DOHH2 (cell line): ENCODE results near the gene GALNT13.

Source experiments
- EZH2phosphoT487 ChIP-seq: fragments of 200-600 bp; sonication (generic); IDR thresholded peaks from 2 replicates; pipeline ENCODE4 v1.6.1; 2017; ENCODE audit warnings: borderline replicate concordance, mild to moderate bottlenecking, antibody characterized with exemption, low read length, moderate library complexity, mixed read lengths
- TF ChIP-seq, protein P1 (sequence below): fragments of 200-600 bp; sonication (generic); IDR thresholded peaks from one replicate; pipeline ENCODE4 v1.5.1; 2014; ENCODE audit warnings: antibody characterized with exemption, mild to moderate bottlenecking, low read depth, low read length; ENCODE audit not compliant: poor library complexity, severe bottlenecking

DNA sequence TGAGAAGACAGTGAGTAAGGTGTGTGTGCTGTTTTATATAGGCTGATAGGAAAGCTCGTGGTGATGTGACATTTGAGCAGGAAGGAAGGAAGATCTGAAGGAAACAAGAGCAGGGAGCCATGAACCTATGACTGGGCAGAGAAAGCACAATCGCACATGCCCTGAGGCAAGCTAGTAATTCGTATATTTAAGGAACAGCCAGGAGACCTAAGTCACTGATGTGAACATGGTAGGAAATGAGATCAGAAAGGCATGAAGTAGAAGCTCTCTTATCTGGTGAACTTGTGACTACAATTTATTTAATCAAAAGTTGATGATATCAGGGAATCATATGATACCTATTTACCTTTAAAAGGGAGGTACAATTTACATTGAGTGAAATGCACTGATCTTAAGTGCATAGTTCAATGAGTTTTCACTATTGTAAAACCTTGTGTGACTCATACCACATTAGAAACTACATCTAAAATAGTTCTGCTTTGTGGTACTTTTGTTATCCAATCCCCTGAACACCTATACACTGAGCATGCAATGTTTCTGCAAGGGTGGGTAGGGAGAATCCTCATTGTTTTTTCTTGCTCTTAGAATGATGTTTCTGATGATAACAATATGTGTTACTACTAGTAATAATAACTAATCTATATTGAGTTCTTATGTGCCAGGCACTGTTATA is 67.5 kb downstream of the GALNT13 start:
- TF ChIP-seq, protein P1, sequence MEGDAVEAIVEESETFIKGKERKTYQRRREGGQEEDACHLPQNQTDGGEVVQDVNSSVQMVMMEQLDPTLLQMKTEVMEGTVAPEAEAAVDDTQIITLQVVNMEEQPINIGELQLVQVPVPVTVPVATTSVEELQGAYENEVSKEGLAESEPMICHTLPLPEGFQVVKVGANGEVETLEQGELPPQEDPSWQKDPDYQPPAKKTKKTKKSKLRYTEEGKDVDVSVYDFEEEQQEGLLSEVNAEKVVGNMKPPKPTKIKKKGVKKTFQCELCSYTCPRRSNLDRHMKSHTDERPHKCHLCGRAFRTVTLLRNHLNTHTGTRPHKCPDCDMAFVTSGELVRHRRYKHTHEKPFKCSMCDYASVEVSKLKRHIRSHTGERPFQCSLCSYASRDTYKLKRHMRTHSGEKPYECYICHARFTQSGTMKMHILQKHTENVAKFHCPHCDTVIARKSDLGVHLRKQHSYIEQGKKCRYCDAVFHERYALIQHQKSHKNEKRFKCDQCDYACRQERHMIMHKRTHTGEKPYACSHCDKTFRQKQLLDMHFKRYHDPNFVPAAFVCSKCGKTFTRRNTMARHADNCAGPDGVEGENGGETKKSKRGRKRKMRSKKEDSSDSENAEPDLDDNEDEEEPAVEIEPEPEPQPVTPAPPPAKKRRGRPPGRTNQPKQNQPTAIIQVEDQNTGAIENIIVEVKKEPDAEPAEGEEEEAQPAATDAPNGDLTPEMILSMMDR: no peak
- no peak for TF ChIP-seq EZH2phosphoT487
